Neutrophil (primary cell): ENCODE results near the gene GYPC.
"Not testable (repeated sequence)": the region's sequence is repeated elsewhere in the genome, so short reads cannot be mapped to it uniquely, and the experiment has no call there.

Source experiments
- H3K27ac ChIP-seq: fragments of 200-600 bp; sonication (generic); 2 replicates; pipeline ENCODE4 v1.5.1; 2016; ENCODE audit warnings: mild to moderate bottlenecking, moderate library complexity
- H3K27me3 ChIP-seq: fragments of 200-600 bp; sonication (generic); 2 replicates; pipeline ENCODE4 v1.6.0; 2016; ENCODE audit warnings: mild to moderate bottlenecking
- H3K36me3 ChIP-seq: fragments of 200-600 bp; sonication (generic); 2 replicates; pipeline ENCODE4 v1.5.1; 2017
- H3K4me1 ChIP-seq, 2 experiments: fragments of 200-600 bp in 1 of 2; sonication (generic) in 1 of 2; 1 replicate in 1 of 2; 2 replicates in 1 of 2; pipeline versions ENCODE4 v1.5.1 to v1.6.1; 2013 to 2016; ENCODE audit warnings: low read depth in 1 of 2, low read length in 1 of 2, mild to moderate bottlenecking in 1 of 2, moderate library complexity in 1 of 2; ENCODE audit not compliant: control insufficient read depth in 1 of 2, insufficient read depth in 1 of 2
- H3K4me3 ChIP-seq, 2 experiments: fragments of 200-600 bp in 1 of 2; sonication (generic) in 1 of 2; 1 replicate in 1 of 2; 2 replicates in 1 of 2; pipeline ENCODE4 v1.5.1; 2013 to 2016; ENCODE audit warnings: low read depth in 1 of 2, low read length in 1 of 2, mild to moderate bottlenecking in 1 of 2, moderate library complexity in 1 of 2
- H3K9me3 ChIP-seq: fragments of 200-600 bp; sonication (generic); 2 replicates; pipeline ENCODE4 v1.5.1; 2016
- TF ChIP-seq, protein P1 (sequence below): fragments of 200-600 bp; sonication (generic); IDR thresholded peaks from 2 replicates; pipeline ENCODE4 v1.5.1; 2016; ENCODE audit warnings: antibody characterized with exemption

Gene GYPC

DNA sequence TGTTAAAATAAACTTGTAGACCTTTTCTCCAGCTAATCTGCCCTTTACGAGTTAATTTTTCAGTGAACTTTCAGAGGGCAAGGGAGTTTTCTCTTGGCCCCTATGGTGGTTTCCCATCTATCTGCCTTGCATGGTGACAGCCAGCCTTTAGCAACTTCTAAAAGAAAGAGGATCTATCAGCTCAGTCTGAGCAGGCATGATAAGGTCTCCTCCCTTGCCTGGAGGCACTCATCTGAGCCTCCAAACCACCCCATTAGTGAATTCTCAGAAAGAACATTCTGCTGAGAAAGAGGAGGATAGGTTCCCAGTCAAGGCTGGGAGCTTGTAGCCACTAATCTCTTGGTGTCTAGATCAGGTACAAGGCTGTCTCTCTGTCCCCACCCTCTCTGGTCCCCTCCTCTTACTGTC, 10.7 kb upstream of the GYPC start:
- TF ChIP-seq, protein P1, sequence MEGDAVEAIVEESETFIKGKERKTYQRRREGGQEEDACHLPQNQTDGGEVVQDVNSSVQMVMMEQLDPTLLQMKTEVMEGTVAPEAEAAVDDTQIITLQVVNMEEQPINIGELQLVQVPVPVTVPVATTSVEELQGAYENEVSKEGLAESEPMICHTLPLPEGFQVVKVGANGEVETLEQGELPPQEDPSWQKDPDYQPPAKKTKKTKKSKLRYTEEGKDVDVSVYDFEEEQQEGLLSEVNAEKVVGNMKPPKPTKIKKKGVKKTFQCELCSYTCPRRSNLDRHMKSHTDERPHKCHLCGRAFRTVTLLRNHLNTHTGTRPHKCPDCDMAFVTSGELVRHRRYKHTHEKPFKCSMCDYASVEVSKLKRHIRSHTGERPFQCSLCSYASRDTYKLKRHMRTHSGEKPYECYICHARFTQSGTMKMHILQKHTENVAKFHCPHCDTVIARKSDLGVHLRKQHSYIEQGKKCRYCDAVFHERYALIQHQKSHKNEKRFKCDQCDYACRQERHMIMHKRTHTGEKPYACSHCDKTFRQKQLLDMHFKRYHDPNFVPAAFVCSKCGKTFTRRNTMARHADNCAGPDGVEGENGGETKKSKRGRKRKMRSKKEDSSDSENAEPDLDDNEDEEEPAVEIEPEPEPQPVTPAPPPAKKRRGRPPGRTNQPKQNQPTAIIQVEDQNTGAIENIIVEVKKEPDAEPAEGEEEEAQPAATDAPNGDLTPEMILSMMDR, result no peak
- H3K4me1 ChIP-seq, result peaks cover 11 to 13% of the 10 kb centered on the region in 2 experiments

DNA sequence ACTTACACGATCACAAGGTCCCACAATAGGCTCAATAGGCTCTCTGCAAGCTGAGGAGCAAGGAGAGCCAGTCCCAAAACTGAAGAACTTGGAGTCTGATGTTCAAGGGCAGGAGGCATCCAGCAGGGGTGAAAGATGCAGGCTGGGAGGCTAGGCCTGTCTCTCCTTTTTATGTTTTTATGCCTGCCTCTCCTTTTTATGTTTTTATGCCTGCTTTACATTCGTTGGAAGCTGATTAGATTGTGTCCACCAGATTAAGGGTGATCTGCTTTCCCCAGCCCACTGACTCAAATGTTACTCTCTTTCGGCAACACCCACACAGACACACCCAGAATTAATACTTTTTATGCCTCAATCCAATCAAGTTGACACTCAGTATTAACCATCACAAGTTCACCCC, 9.9 kb upstream of the GYPC start:
- H3K9me3 ChIP-seq, result no peaks in the 10 kb centered on the region
- H3K27ac ChIP-seq, result no peak overlapping the region
- H3K4me3 ChIP-seq, result no peak overlapping the region
- peaks cover 11 to 13% of the 10 kb centered on the region in 2 experiments for H3K4me1 ChIP-seq
- no peaks in the 10 kb centered on the region for H3K27me3 ChIP-seq
- H3K36me3 ChIP-seq, result no peaks in the 10 kb centered on the region
- TF ChIP-seq, protein P1, result no peak

More for the DNA sequence above, 10.7 kb upstream of the GYPC start:
- Histone ChIP-seq H3K27me3 (no peaks in the 10 kb centered on the region), H3K36me3 (no peaks in the 10 kb centered on the region), H3K4me3 (no peak overlapping the region), H3K27ac (peak overlapping the region; percentile 69), H3K9me3 (no peaks in the 10 kb centered on the region)

DNA sequence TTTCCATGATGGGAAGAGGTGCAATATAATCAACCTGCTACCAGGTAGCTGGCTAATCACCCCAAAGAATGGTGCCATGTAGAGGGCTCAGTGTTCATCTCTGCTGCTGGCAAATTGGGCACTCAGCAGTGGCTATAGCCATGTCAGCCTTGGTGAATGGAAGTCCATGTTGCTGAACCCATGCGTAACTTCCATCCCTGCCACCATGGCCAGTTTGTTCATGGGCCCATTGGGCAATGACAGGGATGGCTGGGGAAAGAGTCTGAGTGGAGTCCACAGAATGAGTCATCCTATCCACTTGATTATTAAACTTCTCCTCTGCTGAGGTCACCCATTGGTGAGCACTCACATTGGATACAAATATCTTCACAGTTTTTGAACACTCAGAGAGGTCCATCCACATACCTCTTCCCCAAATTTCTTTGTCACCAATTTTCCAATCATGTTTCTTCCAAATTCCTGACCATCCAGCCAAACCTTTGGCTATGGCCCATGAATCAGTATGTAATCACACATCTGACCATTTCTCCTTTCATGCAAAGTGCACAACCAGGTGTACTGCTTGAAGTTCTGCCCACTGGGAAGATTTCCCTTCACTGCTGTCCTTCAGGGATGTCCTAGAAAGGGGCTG, 8.1 kb upstream of the GYPC start:
- not testable (repeated sequence) for H3K27me3 ChIP-seq, H3K36me3 ChIP-seq, H3K9me3 ChIP-seq, H3K4me3 ChIP-seq, H3K27ac ChIP-seq
- H3K4me1 ChIP-seq, result peaks cover 11 to 13% of the 10 kb centered on the region in 2 experiments

DNA sequence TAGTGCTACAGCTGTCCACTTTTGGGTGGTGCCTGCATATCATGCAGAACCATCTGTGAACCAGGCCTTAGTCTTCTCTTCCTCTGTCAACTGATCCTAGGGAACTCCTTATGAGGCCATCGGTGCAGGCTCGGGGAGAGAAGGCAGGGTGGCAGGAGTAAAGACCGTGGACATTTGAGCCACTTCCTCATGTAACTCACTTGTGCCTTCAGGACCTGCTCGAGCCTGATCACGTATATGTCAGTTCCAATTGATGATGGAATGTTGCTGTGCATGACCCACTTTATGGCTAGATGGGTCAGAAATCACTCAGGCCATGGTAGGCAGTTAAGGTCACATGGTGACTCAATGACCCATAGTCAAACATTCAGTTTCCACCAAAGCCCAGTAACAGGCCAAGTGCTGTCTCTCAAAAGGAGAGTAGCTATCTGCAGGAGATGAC, 7.6 kb upstream of the GYPC start:
- H3K4me1 ChIP-seq, result peaks cover 11 to 13% of the 10 kb centered on the region in 2 experiments
- H3K4me3 ChIP-seq, H3K27me3 ChIP-seq, H3K36me3 ChIP-seq, H3K9me3 ChIP-seq, H3K27ac ChIP-seq: not testable (repeated sequence)

DNA sequence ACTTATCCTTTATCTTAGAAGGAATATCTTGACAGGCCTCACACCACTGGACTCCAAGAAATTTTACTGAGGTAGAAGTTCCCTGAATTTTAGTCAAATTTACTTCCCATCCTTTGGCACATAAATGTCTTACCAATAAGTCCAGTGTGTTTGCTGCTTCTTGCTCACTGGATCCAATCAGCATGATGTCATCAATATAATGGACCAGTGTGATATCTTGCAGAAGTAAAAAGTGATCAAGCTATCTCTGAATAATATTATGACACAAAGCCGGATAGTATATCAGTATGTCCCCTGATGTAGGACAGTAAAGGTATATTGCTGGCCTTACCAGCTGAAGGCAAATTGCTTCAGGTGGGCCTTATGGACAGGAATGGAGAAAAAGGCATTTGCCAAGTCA, 6.9 kb upstream of the GYPC start:
- H3K36me3 ChIP-seq, result no peaks in the 10 kb centered on the region
- H3K27ac ChIP-seq, result no peak overlapping the region
- no peak overlapping the region for H3K4me3 ChIP-seq
- TF ChIP-seq, protein P1, result no peak
- H3K4me1 ChIP-seq, result peaks cover 7 to 8% of the 10 kb centered on the region in 2 experiments
- no peaks in the 10 kb centered on the region for H3K27me3 ChIP-seq
- H3K9me3 ChIP-seq, result no peaks in the 10 kb centered on the region

DNA sequence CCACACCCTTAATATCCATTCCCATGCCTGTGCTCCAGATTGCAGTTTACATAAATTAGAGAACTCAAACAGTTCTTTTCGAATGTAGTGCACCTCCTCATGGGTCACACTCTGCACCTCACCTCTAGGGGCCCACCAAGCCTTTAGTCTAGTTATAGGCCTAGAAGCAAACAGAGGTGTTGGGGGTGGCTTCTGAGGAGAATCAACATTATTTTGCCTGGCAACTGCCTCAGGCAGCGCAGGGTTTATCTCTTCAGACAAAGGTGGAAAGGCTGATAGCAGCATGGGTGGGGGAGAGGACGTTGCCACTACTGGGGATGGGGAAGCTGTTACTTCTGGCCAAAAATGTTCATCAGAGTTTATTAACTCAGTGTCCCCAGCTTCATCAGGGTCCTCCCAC, 5.0 kb upstream of the GYPC start:
- TF ChIP-seq, protein P1, result no peak
- Histone ChIP-seq H3K4me3 (no peak overlapping the region), H3K27ac (no peak overlapping the region), H3K27me3 (no peaks in the 10 kb centered on the region), H3K36me3 (no peaks in the 10 kb centered on the region), H3K4me1 (peaks cover 8 to 10% of the 10 kb centered on the region in 2 experiments), H3K9me3 (no peaks in the 10 kb centered on the region)
